ENCODE measurements around the gene ERN1. TPM values are rescaled to one million over a fixed set of nuclear protein-coding genes. Genes with fewer than 3 reads are reported as not detected.
"Not testable (repeated sequence)": the region's sequence is repeated elsewhere in the genome, so short reads cannot be mapped to it uniquely, and the experiment has no call there.

Gene ERN1
- total RNA-seq, 1 donor from 2014 or later, result 14.7 TPM

DNA sequence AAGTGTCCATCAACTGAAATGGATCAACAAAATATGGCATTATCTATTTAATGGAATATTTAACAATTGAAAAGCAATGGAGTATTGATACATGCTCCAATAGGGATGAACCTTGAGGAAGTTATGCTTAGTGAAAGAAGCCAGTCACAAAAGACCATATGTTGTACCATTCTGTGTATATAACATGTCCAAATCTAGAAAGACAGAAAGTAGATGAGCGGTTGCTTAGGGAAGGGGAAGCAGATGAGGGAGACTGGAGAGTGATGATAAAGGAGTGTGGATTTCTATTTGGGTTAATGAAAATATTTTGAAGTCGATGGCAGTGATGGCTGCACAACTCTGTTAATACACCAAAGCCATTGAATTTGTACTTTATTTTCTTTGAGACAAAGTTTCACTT, 8.5 kb upstream of the ERN1 start:
- no peak for DNase-seq (ENCODE audit: low read depth in 2 of 2)

DNA sequence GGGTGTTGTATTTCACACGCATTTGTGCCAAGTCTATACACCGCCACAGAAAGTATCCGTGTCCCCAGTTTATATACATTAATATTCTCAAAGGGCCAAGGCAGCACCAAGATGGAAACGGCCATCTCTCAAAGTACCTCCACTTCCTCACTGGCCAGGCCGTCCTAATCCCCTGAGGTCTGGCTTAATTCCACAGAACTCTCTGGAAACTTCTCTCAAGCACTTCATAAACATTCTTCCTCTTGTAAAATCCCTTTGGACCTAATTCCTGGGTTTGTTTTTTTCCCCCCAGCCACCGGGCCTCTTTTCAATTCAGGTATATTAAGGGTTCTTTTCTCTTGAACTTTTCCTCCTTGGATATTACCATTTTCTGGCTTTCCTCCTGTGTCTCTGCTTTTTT, 5.1 kb upstream of the ERN1 start:
- DNase-seq (ENCODE audit: low read depth in 2 of 2), result no peak

DNA sequence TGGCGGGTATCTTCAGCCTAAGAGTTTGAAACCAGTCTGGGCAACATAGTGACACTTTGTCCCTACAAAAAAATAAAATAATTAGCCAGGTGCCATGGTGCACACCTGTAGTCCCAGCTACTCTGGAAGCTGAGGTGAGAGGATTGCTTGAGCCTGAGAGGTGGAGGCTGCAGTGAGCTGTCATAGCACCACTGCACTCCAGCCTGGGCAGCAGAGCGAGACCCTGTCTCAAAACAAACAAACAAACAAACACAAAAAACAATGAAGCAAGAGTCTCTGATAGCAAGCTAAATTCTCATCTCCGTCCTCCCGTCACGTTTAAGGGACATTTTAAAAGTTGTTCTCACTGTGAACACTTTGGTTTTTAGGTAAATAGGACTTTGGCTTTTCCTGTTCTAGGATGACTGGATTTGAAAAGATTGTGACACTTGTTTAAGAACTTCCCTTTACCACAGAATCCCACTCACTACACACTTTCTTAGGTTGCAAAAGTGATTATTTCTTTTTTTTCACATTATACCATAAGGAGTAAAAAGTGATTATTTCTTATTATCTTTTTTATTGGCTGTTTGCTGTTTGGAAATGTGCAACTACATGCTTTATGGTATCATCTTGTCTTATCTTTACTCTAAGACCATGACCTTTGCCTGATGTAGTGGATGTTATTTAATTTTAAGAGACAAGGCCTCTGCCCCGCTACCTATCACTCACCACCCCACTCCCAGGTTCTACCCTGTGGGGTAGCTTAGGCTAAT, 4.4 kb upstream of the ERN1 start:
- DNase-seq (ENCODE audit: low read depth in 2 of 2), result no peak

DNA sequence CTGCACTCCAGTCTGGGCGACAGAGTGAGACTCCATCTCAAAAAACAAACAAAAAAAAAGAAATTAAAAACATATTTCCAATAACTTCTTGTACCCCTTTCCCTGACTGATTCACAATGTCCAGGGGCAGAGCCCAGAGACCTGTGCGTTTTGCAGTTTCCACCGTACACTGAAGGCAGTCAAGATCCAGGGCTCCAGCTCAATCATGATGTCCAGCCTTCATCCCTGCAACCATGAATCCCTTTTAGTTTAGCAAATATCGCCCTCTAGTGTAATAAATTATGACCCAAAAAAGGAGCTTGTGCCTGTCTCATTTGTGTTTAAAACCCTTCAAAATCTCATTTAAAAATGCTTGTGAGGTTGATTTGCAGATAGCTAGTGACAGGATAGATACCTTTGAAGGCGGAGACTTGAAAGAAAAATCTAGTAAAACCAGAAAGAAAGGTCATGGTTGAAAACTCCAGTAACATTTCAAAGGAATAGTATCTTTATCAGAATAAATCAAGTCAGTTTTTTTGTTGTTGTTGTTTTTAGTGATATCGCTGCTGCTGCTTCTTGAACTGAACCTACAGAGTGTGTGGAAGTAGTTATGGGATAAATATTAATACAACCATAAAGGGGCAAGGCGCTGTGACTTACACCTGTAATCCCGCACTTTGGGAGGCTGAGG, 3.7 kb upstream of the ERN1 start:
- DNase-seq (ENCODE audit: low read depth in 2 of 2), result peak; percentile 74 to 84

DNA sequence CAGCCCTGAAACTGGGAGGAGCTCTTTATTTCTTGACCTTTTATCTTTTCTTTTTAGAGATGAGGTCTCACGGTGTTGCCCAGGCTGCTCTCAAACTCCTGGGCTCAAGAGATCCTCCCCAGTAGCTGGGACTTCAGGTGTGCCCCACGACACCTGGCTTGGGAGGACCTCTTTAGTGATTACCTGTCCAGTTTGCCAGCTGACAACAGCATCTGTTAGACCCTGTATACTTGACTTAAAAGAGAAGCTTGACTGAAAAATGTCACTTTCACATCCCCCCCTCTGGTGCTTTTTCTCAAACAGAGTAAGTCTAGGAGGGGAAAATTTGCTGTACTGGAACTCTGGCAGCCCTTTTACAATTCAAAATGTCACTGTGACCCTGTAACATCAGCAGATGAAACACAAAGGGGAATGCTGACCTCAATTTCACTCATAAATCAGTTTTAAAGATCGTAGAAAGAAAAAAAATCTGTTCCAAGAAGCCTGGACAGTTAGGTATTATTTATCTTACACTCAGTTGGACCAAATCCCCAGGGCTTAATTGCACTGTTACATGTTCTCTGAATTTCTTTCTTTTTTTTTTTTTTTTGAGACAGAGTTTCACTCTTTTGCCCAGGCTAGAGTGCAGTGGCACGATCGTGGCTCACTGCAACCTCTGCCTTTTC, 1.8 kb upstream of the ERN1 start:
- DNase-seq (ENCODE audit: low read depth in 2 of 2), result no peak

DNA sequence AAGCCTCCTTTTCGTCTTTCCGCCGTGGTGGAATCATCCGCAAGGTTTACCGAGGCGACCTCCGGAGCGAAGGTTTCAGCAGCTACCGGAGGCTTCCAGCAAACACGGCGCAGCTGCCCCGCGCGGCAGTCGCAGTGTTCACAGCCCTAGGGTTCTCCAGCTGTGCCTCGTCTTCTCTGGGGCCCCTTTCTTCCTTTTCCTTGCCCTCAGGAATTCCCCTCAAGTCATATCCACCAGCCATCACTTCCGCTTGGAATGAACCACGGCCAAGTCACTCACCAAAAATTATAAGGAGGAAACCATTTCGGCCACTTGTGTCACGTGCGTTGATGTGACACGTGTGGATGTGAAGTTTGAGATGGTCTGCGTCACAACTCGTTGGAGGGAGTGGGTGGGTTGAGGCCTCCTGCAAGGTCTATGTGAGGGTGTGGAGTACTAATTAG, 636 bp upstream of the ERN1 start:
- peak; percentile 31 to 92 for DNase-seq (ENCODE audit: low read depth in 2 of 2)

DNA sequence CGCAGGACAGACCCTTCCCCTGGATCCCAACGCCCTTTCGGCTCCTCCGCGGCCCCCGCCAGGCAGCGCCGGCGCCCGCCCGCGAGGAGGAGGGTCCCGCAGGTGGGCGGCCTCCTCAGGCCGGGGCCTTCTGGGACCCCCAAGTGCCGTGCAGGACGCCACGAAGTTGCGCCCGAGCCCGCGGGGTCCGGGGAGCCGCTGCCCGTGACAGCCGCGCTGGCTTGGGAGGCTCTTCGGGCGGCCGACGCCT, 504 bp downstream of the ERN1 start:
- DNase-seq (ENCODE audit: low read depth in 2 of 2), result no peak

DNA sequence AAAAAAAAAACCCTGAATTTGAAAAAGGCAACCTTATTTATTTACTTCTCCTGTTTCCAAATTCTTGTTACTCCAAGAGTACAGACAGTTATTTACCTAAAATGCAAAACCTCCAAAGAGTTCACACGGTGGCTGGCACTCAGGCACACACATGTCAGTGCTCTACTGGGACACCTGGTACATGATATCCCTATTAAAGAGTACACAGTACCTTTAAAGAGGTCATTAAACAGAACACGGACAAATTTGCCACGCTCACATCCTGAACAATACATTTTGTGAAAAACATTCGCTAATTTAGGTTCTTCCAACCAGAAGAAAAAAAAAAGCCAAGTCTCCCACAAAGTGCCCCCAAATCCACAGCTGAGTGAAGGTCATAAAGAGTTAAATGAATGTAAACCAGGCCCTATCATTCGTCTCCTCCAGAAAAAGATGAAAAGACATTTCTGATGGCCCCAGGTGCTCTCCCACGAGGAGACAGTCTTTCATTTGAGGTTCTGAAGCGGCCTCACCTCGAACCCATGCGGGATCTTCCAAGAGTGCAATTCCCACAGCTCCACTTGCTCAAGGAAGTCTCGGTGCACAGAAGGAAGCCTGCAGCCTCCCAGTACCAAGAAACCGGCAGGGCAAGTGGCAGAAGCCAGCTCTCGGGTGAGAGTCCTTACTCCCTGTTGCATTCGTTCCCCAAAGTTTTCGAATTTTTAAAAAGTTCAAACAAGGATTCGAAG, 993 bp downstream of the ERN1 start:
- DNase-seq (ENCODE audit: low read depth in 2 of 2), result peak; percentile 24 to 54

DNA sequence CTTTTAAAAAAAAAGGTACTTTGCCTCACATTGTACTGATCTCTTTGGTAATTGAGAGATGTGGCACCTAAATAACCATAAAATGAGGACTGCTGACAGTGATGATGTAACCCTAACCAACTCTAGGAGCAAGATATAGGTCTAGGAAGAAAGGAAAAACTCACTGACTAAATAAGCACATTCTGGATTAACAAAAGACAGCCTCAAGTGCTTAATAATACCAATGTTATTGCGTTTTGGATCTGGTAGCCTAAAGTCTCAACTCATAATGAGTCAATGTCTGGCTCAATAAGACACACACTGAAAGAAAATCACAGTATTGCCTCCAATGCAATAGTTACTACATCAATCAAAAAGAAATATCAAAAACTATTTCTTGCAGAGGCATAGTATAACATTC, 3.0 kb downstream of the ERN1 start:
- no peak for DNase-seq (ENCODE audit: low read depth in 2 of 2)

DNA sequence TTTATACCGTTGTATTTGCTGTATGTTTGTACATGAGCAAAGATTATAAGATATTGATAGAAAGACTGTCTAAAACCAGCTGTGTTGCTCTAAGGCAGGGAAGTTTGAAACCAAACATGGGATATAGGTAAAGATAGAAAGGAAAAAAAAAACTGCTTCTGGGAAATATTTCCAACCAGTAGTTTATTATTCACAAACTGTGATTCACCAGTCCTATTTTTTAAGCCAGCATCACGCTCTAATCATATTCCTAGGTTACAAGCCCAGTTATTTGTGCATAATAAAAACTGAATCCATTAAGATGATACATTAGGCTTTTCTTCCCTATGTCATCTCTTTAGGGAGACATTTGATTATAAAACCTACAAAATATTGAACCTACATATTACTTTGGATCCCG, 4.0 kb downstream of the ERN1 start:
- no peak for DNase-seq (ENCODE audit: low read depth in 2 of 2)

DNA sequence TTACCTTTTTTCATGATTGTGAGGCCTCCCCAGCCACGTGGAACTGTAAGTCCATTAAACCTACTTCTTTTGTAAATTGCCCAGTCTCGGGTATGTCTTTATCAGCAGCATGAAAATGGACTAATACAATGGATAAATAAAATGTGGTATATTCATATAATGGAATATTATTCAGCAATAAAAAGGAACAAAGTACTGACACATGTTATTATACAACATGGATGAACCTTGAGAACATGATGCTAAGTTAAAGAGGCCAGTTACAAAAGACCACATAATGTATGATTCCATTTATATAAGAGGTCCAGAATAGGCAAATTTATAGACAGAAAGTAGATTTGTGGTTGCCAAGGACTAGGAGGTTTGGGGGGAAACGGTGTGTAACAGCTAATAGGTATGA, 5.3 kb downstream of the ERN1 start:
- no peak for DNase-seq (ENCODE audit: low read depth in 2 of 2)

DNA sequence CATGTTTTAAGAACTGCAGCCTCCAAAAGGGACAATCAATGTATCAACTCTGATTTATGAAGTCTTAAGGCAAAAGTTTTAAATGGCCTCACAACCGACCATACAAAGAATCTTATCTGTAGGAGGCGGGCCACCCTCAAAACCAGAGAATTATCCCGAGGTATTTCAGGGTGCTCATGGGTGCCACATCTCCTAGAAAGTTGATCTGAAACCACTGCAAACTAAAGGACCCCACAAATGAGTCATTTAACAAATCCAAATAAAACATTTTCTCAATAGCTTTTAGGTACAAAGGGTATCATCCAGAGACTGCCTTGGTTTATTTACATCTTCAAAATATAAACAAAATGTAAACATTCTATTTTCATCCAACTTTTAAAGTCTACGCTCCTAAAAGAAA, 6.8 kb downstream of the ERN1 start:
- no peak for DNase-seq (ENCODE audit: low read depth in 2 of 2)

DNA sequence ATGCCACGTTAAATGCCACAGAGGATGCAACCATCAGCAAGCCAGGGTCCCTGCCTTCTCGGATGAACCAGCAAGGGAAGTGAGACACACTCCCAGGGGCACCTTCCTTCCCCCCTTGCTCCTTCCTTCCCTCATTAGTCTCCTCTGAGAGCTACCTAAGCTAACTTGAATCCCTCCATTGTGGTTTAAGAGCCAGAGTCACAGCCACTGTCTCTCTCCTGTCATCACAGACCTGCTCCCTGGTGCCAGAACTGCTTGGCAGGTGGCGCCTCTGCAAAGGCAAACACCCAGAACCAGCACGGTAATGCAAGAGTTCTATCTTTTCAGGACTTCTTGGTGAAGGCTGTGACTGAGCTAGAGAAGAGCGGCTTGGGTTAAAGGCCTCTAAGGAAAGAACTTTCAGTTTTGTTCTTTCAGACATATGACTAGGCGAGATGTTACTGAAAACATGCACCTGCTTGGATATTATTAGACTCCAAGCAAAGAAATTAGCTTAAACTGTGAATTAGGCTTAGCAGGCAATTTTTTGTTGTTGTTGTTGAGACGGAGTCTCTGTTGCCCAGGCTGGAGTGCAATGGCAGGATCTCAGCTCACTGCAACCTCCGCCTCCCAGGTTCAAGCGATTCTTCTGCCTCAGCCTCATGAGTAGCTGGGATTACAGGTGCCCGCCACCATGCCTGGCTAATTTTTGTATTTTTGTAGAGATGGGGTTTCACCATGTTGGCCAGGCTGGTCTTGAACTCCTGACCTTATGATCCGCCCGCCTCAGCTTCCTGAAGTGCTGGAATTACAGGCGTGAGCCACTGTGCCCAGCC, 8.8 kb downstream of the ERN1 start:
- not testable (repeated sequence) for DNase-seq (ENCODE audit: low read depth in 2 of 2)

DNA sequence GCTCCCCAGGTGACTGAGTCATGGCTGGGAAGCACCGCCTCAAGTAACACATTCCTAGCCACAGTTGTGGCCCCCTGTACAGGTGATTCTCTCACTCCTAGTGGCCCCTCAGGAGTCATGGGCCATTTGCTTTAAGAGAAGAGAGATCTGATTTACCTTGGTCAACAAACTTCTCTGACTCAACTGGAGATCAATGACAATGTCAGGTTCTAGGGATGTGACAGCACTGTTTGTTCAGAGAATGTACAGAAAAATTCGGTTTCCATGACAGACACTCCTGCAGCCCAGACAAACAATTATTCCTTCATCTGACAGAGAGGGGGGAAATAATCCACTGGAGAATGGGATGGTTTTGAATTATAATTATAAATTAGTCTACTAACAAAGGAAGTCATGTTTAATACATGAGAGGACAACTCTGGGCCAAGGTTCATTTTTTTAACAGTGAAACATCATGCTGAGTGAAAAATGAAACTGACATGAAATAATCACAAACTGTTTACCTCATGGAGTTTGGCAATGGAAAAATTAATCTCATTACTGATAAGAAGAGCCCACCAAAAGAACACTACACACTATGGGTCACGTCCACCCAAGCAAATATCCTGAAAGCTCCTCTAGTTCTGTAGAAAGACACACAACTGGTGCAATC, 9.7 kb downstream of the ERN1 start:
- DNase-seq (ENCODE audit: low read depth in 2 of 2), result peak in 1 of 2 donors; percentile 50

DNA sequence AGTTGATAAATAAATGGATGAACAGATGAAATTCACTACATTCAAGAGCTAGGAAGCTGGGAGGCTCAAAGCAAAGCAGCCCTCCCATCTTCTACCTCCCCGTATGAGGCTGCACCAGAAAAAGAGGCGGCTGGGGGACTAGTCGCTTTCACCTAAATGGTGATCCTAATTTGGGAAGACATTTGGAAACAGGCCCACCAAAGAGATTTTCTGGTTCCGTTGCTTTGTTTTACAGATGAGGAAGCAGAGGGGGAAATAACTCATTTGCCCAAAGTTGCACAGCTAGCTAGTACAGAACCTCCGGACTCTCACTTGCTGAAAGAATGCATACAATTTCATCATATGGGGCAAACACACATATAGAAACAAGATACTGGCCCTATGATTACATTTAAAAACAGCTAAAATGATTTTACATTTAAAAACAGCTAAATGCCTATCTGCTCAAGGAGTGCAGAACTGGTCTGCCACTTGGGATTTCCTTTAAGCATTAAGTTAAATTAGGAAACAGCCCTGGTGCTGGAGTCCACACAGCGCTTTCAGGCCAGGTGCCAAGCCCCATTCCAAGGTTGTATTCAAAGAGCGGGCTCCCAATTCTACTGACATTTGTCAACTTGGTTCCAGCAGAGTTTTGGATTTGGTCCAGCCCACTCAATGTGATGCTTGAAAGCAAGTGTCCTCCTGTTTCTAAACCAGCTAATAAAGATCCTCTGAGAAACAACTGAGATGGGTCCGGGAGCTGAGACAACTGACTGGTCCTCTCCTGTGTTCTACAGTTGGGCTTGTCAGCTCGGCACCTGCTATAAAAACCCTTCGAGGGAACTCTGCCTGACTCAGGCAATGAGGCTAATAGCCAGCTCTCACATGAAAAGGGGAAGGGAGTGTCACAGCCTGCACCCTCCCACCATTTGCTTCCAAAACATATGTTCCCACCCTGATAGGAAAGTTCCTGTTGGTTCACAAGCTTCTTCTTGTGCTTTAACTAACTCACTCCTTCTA, 11.7 kb downstream of the ERN1 start:
- DNase-seq (ENCODE audit: low read depth in 2 of 2), result peak; percentile 15 to 46

DNA sequence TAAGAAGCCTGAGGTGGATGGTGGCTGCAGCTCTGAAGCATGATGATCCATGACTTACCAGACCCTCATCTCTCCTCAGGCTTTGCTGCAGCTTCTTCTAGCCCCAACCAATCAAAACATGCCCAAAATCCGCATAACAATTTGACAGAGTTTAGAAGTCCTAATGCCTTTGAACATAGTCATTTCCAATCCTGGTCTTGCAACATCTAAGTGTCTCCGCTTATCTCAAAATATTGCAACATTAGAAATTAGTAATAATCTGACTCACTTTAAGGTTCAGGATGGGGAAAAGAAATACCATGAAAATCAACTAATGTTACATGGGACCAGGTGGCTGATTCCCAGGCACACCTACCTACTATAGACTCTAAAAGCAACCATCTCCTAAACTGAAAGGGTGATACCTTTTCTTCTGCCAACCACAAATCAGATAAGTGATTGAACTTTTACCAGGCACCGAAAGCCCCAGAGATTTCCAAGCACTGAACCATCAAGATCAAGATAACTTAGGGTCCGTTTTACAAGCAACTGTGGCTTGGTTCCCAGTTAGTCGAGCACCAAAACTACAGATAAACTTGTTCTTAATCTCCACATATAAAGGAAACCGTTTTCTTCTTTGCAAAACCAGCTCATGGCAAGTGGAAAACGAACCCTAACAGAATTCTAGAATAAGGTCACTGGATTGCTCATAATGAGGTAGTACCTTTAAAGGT, 14.0 kb downstream of the ERN1 start:
- DNase-seq (ENCODE audit: low read depth in 2 of 2), result peak in 1 of 2 donors; percentile 22

DNA sequence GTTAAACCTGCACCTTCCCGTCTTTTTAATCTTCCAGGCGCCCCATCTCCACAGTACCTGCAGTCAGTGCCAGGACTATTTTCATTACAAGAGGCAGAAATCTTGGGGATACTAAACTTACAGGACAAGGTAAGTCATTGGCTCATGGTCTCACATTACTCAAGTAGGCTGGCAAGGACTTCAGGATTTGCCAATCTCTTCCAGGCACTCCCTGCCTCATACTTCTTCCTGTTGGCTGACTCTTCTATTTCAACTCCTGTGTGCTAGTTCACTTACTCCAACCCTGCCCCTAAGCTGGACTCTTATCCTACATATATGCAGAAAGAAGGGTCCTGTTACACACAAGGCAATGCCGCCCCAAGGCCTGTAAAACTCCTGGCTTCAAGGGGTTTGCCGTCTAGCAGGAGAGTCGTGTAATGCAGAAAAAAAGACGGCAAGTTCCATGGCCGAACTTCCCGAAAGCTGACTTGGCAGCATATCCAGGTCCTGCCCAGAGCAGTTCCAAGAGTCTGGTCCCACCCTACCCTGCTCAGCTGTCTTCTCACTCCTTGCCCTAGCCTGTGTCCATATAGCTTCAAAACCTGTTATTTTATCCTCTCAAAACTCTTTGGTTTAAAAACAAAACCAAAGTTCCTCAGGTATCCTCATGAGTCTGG, 14.8 kb downstream of the ERN1 start:
- DNase-seq (ENCODE audit: low read depth in 2 of 2), result peak in 1 of 2 donors; percentile 21

DNA sequence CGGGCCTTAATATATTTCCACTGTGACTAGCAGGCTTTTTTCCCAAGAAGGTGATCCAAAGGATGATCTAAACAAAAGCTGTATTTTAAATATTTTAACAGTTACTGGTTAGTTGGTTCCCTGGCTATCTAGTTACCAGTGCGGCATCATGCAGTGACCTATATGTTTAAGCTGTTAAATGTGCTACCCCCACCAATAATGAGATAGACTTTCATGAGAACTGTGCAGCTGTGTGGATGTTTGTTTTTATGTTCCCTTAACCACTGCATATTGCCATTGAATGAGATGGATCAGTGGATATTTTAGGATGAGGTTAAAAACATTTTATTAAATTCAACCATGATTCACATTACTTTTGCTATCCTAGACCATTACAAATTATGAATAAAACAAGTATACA, 16.9 kb downstream of the ERN1 start:
- DNase-seq (ENCODE audit: low read depth in 2 of 2), result no peak
